Vagina (tissue), 2 donors: ENCODE measurements around the gene ASB5. TPM values are rescaled to one million over a fixed set of nuclear protein-coding genes. Genes with fewer than 3 reads are reported as not detected.
"Not testable (repeated sequence)": the region's sequence is repeated elsewhere in the genome, so short reads cannot be mapped to it uniquely, and the experiment has no call there.

Experiments
- DNase-seq, 2 donors: peaks; one replicate each; pipeline ENCODE4 v3.0.0-alpha.2; 2017; ENCODE audit errors: extremely low spot score in 2 of 2
- H3K27ac ChIP-seq: fragments of 200-600 bp; sonication (generic); one replicate; pipeline ENCODE4 v1.5.1; 2019
- H3K27me3 ChIP-seq: fragments of 200-600 bp; sonication (generic); one replicate; pipeline ENCODE4 v1.5.1; 2019
- H3K36me3 ChIP-seq, 2 donors: fragments of 200-600 bp; sonication (generic); one replicate each; pipeline ENCODE4 v1.5.1; 2017 to 2019
- H3K4me1 ChIP-seq: fragments of 200-600 bp; sonication (generic); one replicate; pipeline ENCODE4 v1.5.1; 2019
- H3K4me3 ChIP-seq, 2 donors: fragments of 200-600 bp; sonication (generic); 1 replicate in 1 of 2; 2 replicates in 1 of 2; pipeline ENCODE4 v1.5.1; 2016 to 2019
- H3K9me3 ChIP-seq: fragments of 200-600 bp; sonication (generic); one replicate; pipeline ENCODE4 v1.5.1; 2019
- POLR2A ChIP-seq, 2 donors: fragments of 450-650 bp; IDR thresholded peaks; one replicate each; pipeline ENCODE4 v1.6.1; 2017; ENCODE audit warnings: antibody characterized with exemption in 2 of 2, mild to moderate bottlenecking in 2 of 2, moderate library complexity in 2 of 2
- POLR2AphosphoS5 ChIP-seq, 2 donors: sonication (generic); formaldehyde crosslinking; IDR thresholded peaks; one replicate each; pipeline ENCODE4 v1.9.0; 2017; ENCODE audit warnings: antibody characterized with exemption in 2 of 2, mild to moderate bottlenecking in 2 of 2, low read depth in 1 of 2; ENCODE audit not compliant: insufficient read depth in 1 of 2
- intact Hi-C: fragments of 100-400 bp; cut with DNase I; formaldehyde crosslinking; loops from one replicate; pipeline ENCODE4 v1.15.1; 2023
- total RNA-seq: library from RNA; depleted of rRNA; stranded (reverse); fragments of >200 nt; gene quantifications from one replicate; pipeline ENCODE4 v1.2.3, GENCODE V29; 2016
- TF ChIP-seq, protein P1 (sequence below), 3 experiments: fragments of 450-650 bp in 2 of 3; fragments of 200-600 bp in 1 of 3; sonication (generic) in 1 of 3; IDR thresholded peaks; one replicate each; pipeline ENCODE4 v1.5.1; 2017 to 2019; ENCODE audit warnings: antibody characterized with exemption in 3 of 3, mild to moderate bottlenecking in 2 of 3, moderate library complexity in 2 of 3

ASB5 gene
- total RNA-seq, 1 donor from 2014 or later, result 5.9 TPM

DNA sequence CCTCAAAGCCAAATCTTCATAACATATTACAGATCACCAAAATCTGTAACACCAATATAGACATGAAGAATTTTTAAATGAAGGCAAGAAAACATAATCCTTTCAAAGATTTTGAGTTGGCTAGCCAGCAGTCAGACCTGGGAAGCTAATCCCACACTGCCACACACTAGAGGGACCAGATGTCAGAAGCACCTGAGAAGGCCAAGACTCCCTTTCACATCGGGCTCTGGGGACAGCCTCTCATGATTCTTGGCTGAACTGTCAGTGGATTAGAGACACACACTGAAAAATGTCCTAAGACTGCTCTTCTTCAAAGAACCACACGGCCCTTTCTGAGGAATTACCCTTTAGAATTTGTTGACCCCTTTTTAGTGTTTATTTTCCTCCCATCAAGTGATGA, 45.5 kb downstream of the ASB5 start:
- H3K9me3 ChIP-seq, result no peaks in the 10 kb centered on the region
- intact Hi-C loops, result no loop called here
- no peak for DNase-seq
- H3K4me1 ChIP-seq, result no peaks in the 10 kb centered on the region
- H3K27ac ChIP-seq, result no peak overlapping the region
- no peaks in the 10 kb centered on the region for H3K36me3 ChIP-seq
- TF ChIP-seq POLR2A (IDR thresholded peaks at IDR 0.05), result no peak
- TF ChIP-seq, protein P1, sequence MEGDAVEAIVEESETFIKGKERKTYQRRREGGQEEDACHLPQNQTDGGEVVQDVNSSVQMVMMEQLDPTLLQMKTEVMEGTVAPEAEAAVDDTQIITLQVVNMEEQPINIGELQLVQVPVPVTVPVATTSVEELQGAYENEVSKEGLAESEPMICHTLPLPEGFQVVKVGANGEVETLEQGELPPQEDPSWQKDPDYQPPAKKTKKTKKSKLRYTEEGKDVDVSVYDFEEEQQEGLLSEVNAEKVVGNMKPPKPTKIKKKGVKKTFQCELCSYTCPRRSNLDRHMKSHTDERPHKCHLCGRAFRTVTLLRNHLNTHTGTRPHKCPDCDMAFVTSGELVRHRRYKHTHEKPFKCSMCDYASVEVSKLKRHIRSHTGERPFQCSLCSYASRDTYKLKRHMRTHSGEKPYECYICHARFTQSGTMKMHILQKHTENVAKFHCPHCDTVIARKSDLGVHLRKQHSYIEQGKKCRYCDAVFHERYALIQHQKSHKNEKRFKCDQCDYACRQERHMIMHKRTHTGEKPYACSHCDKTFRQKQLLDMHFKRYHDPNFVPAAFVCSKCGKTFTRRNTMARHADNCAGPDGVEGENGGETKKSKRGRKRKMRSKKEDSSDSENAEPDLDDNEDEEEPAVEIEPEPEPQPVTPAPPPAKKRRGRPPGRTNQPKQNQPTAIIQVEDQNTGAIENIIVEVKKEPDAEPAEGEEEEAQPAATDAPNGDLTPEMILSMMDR (IDR thresholded peaks at IDR 0.05), result no peak
- no peak for TF ChIP-seq POLR2AphosphoS5 (IDR thresholded peaks at IDR 0.05; ENCODE audit: insufficient read depth in 1 of 2, low read depth in 1 of 2)
- H3K27me3 ChIP-seq, result no peaks in the 10 kb centered on the region
- no peak overlapping the region for H3K4me3 ChIP-seq

DNA sequence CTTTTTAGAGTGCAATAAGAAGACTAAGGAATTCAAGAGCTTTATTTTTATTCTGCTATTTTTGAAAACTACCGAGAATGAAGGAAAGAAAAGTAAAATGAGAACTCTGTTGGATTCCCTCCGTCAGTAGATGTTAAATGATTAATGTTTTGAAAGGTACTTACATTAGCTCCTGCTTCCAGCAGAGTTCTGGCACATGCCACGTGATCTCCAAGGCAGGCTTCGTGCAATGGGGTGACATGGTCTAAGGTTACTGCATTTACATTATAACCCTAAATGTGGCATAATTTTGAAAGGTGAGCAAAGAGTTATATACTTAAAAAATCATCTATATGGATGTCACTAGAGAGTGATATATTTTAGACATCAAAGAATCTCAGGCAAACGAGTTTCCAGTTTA, 46.9 kb downstream of the ASB5 start:
- Histone ChIP-seq H3K9me3 (no peaks in the 10 kb centered on the region), H3K36me3 (no peaks in the 10 kb centered on the region), H3K4me3 (no peak overlapping the region), H3K4me1 (no peaks in the 10 kb centered on the region), H3K27me3 (no peaks in the 10 kb centered on the region), H3K27ac (no peak overlapping the region)
- DNase-seq, result no peak
- intact Hi-C loops, result no loop called here
- TF ChIP-seq, protein P1 (IDR thresholded peaks at IDR 0.05), result no peak
- TF ChIP-seq POLR2AphosphoS5 (IDR thresholded peaks at IDR 0.05; ENCODE audit: insufficient read depth in 1 of 2, low read depth in 1 of 2), result no peak
- TF ChIP-seq POLR2A (IDR thresholded peaks at IDR 0.05), result no peak

DNA sequence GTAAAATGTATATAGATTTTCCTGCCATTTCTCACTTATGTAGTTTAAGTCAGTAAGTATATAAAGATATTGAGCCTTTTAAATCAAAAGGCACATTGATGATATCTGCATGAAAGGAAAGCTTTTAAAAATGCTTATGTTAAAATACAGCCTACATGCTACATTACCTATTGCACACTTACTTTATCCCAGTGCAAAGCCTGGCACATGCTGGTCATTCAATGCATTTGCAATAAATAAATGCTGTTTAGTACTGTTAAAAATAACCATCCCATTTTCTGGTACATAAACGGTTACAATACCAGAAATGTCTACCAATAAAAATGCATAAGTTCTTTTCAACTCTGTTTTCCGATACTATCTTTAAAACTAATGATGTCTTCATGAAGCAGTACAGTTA, 51.5 kb downstream of the ASB5 start:
- H3K4me1 ChIP-seq, result no peaks in the 10 kb centered on the region
- no peaks in the 10 kb centered on the region for H3K36me3 ChIP-seq
- no peak overlapping the region for H3K4me3 ChIP-seq
- H3K27me3 ChIP-seq, result no peaks in the 10 kb centered on the region
- H3K27ac ChIP-seq, result no peak overlapping the region
- intact Hi-C loops, result no loop called here
- TF ChIP-seq, protein P1 (IDR thresholded peaks at IDR 0.05), result no peak
- no peak for TF ChIP-seq POLR2A (IDR thresholded peaks at IDR 0.05)
- no peak for TF ChIP-seq POLR2AphosphoS5 (IDR thresholded peaks at IDR 0.05; ENCODE audit: insufficient read depth in 1 of 2, low read depth in 1 of 2)
- no peaks in the 10 kb centered on the region for H3K9me3 ChIP-seq
- no peak for DNase-seq

DNA sequence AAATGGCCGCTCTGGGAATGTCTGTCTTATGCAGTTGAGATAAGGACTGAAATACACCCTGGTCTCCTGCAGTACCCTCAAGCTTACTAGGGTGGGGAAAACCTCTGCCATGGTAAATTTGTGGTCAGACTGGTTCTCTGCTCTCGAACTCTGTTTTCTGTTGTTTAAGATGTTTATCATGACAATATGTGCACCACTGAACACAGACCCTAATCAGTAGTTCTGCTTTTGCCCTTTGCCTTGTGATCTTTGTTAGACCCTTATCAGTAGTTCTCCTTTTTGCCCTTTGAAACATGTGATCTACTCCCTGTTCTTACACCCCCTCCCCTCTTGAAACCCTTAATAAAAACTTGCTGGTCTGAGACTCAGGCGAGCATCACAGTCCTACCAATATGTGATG, 56.7 kb downstream of the ASB5 start:
- H3K4me3 ChIP-seq, H3K36me3 ChIP-seq, DNase-seq, H3K4me1 ChIP-seq, H3K27me3 ChIP-seq, H3K9me3 ChIP-seq, intact Hi-C loops, H3K27ac ChIP-seq: not testable (repeated sequence)

DNA sequence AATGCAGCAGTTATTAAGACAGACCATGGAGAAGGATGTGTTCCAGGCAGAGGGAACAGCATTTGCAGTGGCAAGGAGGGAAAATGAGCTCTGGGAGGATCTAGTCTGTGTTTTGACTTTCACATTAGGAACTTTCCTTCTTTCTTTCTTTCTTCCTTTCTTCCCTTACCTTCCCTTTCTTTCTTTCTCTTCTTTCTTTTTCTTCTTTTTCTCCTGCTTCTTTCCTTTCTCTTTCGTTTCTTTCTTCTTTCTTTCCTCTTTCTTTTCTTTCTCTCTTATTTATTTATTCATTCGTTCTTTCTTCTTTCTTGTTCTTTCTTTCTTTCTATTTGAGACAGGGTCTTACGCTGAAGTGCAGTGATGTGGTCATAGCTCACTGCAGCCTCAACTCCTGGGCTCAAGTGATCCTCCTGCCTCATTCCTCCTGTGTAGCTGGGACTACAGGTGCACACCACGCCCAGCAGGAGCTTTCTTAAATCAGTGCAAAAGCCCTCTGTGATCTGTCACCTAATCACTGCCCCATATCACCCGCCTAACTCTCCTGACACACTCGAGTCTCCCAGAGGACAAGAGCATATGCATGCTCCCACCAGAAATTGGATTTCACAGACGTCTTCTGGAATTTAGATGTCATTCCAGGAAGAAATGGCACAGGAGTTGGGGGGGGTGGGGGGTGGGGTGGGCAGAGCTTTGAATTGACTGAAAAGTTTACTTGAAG, 58.3 kb downstream of the ASB5 start:
- no peak for DNase-seq
- no peak overlapping the region for H3K27ac ChIP-seq
- H3K27me3 ChIP-seq, result no peaks in the 10 kb centered on the region
- intact Hi-C loops, result no loop called here
- TF ChIP-seq, protein P1 (IDR thresholded peaks at IDR 0.05), result no peak
- TF ChIP-seq POLR2A (IDR thresholded peaks at IDR 0.05), result no peak
- TF ChIP-seq POLR2AphosphoS5 (IDR thresholded peaks at IDR 0.05; ENCODE audit: insufficient read depth in 1 of 2, low read depth in 1 of 2), result no peak
- no peaks in the 10 kb centered on the region for H3K9me3 ChIP-seq
- H3K4me1 ChIP-seq, result no peaks in the 10 kb centered on the region
- H3K4me3 ChIP-seq, result no peak overlapping the region
- no peaks in the 10 kb centered on the region for H3K36me3 ChIP-seq
